Prostate gland (tissue), 2 donors: ENCODE measurements around the gene TSNAX. TPM values are rescaled to one million over a fixed set of nuclear protein-coding genes. Genes with fewer than 3 reads are reported as not detected.

Experiments
- DNase-seq: peaks from one replicate; pipeline ENCODE4 v3.0.0-alpha.2; 2019; ENCODE audit warnings: low spot score
- H3K27ac ChIP-seq, 2 donors: fragments of 200-600 bp; sonication (generic); 2 replicates each; pipeline ENCODE4 v1.5.1; 2017 to 2019
- H3K27me3 ChIP-seq: fragments of 200-600 bp; sonication (generic); replicated peaks from 2 replicates; pipeline ENCODE4 v1.5.1; 2019; ENCODE audit not compliant: insufficient read depth
- H3K36me3 ChIP-seq, 2 donors: fragments of 200-600 bp; sonication (generic); 1 replicate in 1 of 2; 2 replicates in 1 of 2; pipeline versions ENCODE4 v1.5.1 to v1.8.1; 2017 to 2019
- H3K4me1 ChIP-seq: fragments of 200-600 bp; sonication (generic); replicated peaks from 2 replicates; pipeline ENCODE4 v1.5.1; 2019
- H3K4me3 ChIP-seq, 2 donors: fragments of 200-600 bp; sonication (generic); 2 replicates each; pipeline ENCODE4 v1.5.1; 2017 to 2019
- H3K9me3 ChIP-seq: fragments of 200-600 bp; sonication (generic); 2 replicates; pipeline ENCODE4 v1.5.1; 2017
- POLR2A ChIP-seq: fragments of 450-650 bp; IDR thresholded peaks from one replicate; pipeline ENCODE4 v1.6.1; 2016; ENCODE audit warnings: antibody characterized with exemption, mild to moderate bottlenecking
- POLR2AphosphoS5 ChIP-seq: sonication (generic); formaldehyde crosslinking; IDR thresholded peaks from one replicate; pipeline ENCODE4 v1.6.1; 2017; ENCODE audit warnings: antibody characterized with exemption
- WGBS: methylation state at CpG from one replicate; pipeline ENCODE4 v1.1.5; 2018; 5-methylcytosine and 5-hydroxymethylcytosine counted together
- intact Hi-C: fragments of 100-400 bp; cut with DNase I; formaldehyde crosslinking; loops from one replicate; pipeline ENCODE4 v1.14.2; 2022
- total RNA-seq, 2 donors: library from RNA; depleted of rRNA; stranded (reverse); fragments of >200 nt; gene quantifications; one replicate each; pipeline ENCODE4 v1.1.0, GENCODE V29; 2016
- TF ChIP-seq, protein P1 (sequence below), 4 experiments: fragments of 200-600 bp in 2 of 4; fragments of 450-650 bp in 2 of 4; sonication (generic) in 2 of 4; IDR thresholded peaks; 1 replicate in 3 of 4; 2 replicates in 1 of 4; pipeline ENCODE4 v1.5.1; 2016 to 2019; ENCODE audit warnings: antibody characterized with exemption in 4 of 4, mild to moderate bottlenecking in 2 of 4, moderate library complexity in 2 of 4

TSNAX gene
- total RNA-seq, 2 donors from 2014 or later, result 23.5 to 41.2 TPM

DNA sequence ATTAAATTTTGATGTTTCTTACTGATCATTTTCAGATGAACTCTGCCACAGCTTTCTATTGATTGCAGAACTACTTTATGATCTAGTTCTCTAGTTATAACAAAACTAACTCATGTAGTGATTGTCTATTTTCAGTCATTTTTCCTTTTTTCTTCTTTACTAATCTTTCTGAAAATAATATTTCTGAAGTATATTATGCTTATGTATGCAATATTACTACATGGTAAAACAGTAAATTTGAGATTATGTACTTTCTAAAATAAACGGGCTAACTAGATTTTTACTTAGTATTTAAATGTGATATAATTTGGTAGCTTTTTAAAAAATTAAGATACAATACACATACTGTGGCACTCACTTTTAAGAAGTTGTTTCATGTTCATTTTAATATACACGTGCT is 7.6 kb downstream of the TSNAX start:
- intact Hi-C loops, result no loop called here
- Histone ChIP-seq H3K9me3 (no peaks in the 10 kb centered on the region), H3K4me1 (no peaks in the 10 kb centered on the region), H3K36me3 (no peaks in the 10 kb centered on the region), H3K27ac (no peak overlapping the region), H3K27me3 (no peaks in the 10 kb centered on the region), H3K4me3 (no peak overlapping the region)
- no peak for DNase-seq
- TF ChIP-seq, protein P1, sequence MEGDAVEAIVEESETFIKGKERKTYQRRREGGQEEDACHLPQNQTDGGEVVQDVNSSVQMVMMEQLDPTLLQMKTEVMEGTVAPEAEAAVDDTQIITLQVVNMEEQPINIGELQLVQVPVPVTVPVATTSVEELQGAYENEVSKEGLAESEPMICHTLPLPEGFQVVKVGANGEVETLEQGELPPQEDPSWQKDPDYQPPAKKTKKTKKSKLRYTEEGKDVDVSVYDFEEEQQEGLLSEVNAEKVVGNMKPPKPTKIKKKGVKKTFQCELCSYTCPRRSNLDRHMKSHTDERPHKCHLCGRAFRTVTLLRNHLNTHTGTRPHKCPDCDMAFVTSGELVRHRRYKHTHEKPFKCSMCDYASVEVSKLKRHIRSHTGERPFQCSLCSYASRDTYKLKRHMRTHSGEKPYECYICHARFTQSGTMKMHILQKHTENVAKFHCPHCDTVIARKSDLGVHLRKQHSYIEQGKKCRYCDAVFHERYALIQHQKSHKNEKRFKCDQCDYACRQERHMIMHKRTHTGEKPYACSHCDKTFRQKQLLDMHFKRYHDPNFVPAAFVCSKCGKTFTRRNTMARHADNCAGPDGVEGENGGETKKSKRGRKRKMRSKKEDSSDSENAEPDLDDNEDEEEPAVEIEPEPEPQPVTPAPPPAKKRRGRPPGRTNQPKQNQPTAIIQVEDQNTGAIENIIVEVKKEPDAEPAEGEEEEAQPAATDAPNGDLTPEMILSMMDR (IDR thresholded peaks at IDR 0.05), result no peak
- TF ChIP-seq POLR2AphosphoS5 (no peak), POLR2A (no peak)
- 87% methylated on average over 2 of the region's 2 CpGs for WGBS

DNA sequence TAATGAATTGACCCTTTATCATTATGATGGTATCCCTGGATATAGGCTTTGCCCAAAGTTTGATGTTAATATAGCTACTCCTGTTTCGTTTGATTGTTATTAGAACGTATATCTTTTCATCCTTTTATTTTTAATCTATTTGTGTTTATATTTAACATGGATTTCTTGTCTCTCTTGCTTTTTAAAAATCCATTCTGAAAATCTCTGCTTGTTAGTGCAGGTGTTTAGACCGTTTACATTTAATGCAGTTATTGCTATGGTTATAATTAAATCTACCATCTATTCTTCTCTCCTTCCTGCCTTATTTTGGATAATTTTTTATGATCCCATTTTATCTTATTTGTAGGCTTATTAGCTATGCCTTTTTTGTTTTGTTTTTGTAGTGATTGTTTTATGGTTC is 12.4 kb downstream of the TSNAX start:
- WGBS, result 100% methylated on average over 3 of the region's 3 CpGs

DNA sequence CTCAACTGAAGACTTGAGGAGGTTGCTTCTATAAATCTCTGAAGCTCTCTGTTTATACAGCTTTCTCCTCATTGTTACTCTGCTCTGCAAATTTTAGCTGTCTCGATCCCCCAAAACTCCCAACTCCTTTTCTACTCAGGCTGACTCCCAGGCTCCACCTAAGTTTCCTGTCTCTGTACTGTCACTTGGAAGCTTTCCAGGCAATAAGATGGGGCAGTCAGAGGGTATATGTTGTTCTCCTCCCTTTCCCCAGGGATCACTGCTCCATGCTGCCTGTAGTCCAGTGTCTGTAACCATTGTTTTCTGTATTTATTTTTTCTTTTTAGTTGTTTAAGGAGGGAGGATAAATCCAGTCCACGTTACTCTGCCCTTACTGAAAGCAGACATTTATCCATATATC is 13.4 kb downstream of the TSNAX start:
- no peaks in the 10 kb centered on the region for H3K9me3 ChIP-seq
- no peak overlapping the region for H3K4me3 ChIP-seq
- H3K4me1 ChIP-seq, result no peaks in the 10 kb centered on the region
- no peak for DNase-seq
- H3K27ac ChIP-seq, result no peak overlapping the region
- H3K36me3 ChIP-seq, result no peaks in the 10 kb centered on the region
- intact Hi-C loops, result no loop called here
- H3K27me3 ChIP-seq, result no peaks in the 10 kb centered on the region
- TF ChIP-seq, protein P1 (IDR thresholded peaks at IDR 0.05), result no peak
- TF ChIP-seq POLR2A (no peak), POLR2AphosphoS5 (no peak)
- WGBS, result 85% methylated on average over 2 of the region's 2 CpGs

More for the DNA sequence above, 12.4 kb downstream of the TSNAX start:
- Histone ChIP-seq H3K36me3 (no peaks in the 10 kb centered on the region), H3K9me3 (no peaks in the 10 kb centered on the region), H3K4me3 (no peak overlapping the region), H3K4me1 (no peaks in the 10 kb centered on the region), H3K27ac (no peak overlapping the region), H3K27me3 (no peaks in the 10 kb centered on the region)
- DNase-seq, result no peak
- no peak for TF ChIP-seq POLR2AphosphoS5
- TF ChIP-seq, protein P1 (IDR thresholded peaks at IDR 0.05), result no peak
- TF ChIP-seq POLR2A, result no peak
- intact Hi-C loops, result no loop called here

DNA sequence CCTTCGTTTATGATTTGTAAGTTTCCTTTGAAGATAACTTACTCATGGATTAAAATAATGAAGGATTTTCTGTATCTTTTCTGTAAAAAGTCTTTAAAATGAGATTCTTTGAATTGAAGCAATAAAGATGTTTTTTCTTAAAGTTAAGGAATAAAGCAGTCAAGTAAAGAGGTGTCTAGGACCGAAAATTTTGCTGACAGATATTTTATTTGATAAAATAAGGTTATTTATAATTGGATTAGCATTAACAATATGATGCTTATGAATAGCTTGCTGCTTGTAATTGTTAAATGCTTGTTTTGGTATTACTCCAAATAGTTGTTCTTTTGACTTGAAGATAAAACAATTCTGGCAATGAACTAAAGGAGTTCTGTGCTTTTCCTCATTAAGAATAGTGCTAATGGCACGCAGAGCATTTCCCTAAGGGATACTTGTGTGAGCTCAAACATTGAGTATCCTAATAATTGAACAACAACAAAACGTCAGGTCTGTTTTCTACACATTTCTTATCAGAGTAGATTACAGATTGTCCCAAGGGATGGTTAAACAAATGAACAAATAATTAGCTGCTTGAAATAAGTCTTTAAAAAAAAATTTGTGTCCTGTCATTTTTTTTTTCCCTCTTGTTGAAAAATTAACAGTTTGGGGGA is 16.6 kb downstream of the TSNAX start:
- TF ChIP-seq POLR2A (no peak), POLR2AphosphoS5 (no peak)
- TF ChIP-seq, protein P1 (IDR thresholded peaks at IDR 0.05), result no peak
- Histone ChIP-seq H3K9me3 (no peaks in the 10 kb centered on the region), H3K27ac (no peak overlapping the region), H3K4me1 (no peaks in the 10 kb centered on the region), H3K4me3 (no peak overlapping the region), H3K36me3 (no peaks in the 10 kb centered on the region), H3K27me3 (no peaks in the 10 kb centered on the region)
- intact Hi-C loops, result no loop called here
- DNase-seq, result no peak
- WGBS, result 20% methylated on average over 4 of the region's 4 CpGs

DNA sequence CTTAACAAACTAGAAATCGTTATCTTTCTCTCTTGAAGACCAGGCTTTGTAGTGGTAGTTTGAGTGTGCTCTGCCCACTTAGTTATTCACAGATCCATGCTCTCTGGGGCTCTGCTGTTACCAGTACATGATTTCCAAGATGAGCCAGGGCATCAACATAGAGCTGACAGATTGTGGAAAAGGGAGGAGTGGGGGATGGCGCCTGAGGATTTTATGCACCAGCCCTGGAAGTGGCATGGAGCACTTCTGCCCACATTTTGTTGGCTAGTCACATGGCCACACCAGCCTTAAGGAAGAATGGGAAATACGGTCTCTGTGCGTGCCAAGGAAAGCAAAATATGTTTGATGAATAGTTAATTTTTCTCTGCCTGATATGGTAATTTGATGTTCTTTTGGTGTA is 18.2 kb downstream of the TSNAX start:
- Histone ChIP-seq H3K27ac (no peak overlapping the region), H3K4me1 (no peaks in the 10 kb centered on the region), H3K27me3 (no peaks in the 10 kb centered on the region), H3K36me3 (no peaks in the 10 kb centered on the region), H3K4me3 (no peak overlapping the region), H3K9me3 (no peaks in the 10 kb centered on the region)
- TF ChIP-seq POLR2A, result no peak
- TF ChIP-seq POLR2AphosphoS5, result no peak
- TF ChIP-seq, protein P1 (IDR thresholded peaks at IDR 0.05), result no peak
- intact Hi-C loops, result no loop called here
- no peak for DNase-seq
- 96% methylated on average over 4 of the region's 4 CpGs for WGBS
